IPS-NIHi7 (cell line): ENCODE measurements around the gene MAP3K2.
A peak's percentile ranks its signal among the peaks of the same experiment; 100 is the strongest.

Experiments
- DNase-seq: peaks from one replicate; pipeline ENCODE4 v3.0.0; 2012; ENCODE audit warnings: mixed read lengths; ENCODE audit errors: extremely low spot score

The MAP3K2 gene

GRCh38 chr2:127293748-127294562 lies 93.8 kb downstream of the MAP3K2 start, which contains the start of gene ERCC3:
TSS of gene ERCC3 (minus strand) at chr2:127294144. CDS start at chr2:127294081, 63 bp downstream.
- peak; percentile 98 for DNase-seq

GRCh38 chr2:127293386-127293747 lies 94.4 kb downstream of the MAP3K2 start:
- peak; percentile 31 for DNase-seq

GRCh38 chr2:127288274-127288673 lies 99.5 kb downstream of the MAP3K2 start:
- no peak for DNase-seq

GRCh38 chr2:127283275-127283674 lies 104.5 kb downstream of the MAP3K2 start:
- no peak for DNase-seq

GRCh38 chr2:127280693-127281092 lies 107.1 kb downstream of the MAP3K2 start:
- DNase-seq: no peak

GRCh38 chr2:127279781-127280180 lies 108.0 kb downstream of the MAP3K2 start:
- no peak for DNase-seq

GRCh38 chr2:127278959-127279358 lies 108.8 kb downstream of the MAP3K2 start:
- no peak for DNase-seq

GRCh38 chr2:127277028-127277427 lies 110.7 kb downstream of the MAP3K2 start:
- no peak for DNase-seq

GRCh38 chr2:127275789-127276188 lies 112.0 kb downstream of the MAP3K2 start:
- DNase-seq: no peak

GRCh38 chr2:127275356-127275755 lies 112.4 kb downstream of the MAP3K2 start:
- no peak for DNase-seq

- DNase-seq: no peak
Observed at GRCh38 chr2:127270663-127271062, 117.1 kb downstream of the MAP3K2 start.

GRCh38 chr2:127261804-127262406 lies 125.9 kb downstream of the MAP3K2 start:
- DNase-seq: no peak

- no peak for DNase-seq
Observed at GRCh38 chr2:127259355-127259754, 128.4 kb downstream of the MAP3K2 start.

- no peak for DNase-seq
Observed at GRCh38 chr2:127256866-127257265, 130.9 kb downstream of the MAP3K2 start.

- no peak for DNase-seq
Observed at GRCh38 chr2:127256381-127256780, 131.4 kb downstream of the MAP3K2 start.

- no peak for DNase-seq
Observed at GRCh38 chr2:127255721-127256120, 132.1 kb downstream of the MAP3K2 start.

- DNase-seq: no peak
Observed at GRCh38 chr2:127255146-127255545, 132.6 kb downstream of the MAP3K2 start.

GRCh38 chr2:127254386-127254981 lies 133.3 kb downstream of the MAP3K2 start:
- no peak for DNase-seq
